Measurements from ENCODE around the gene PRR7. TPM values are rescaled to one million over a fixed set of nuclear protein-coding genes. Genes with fewer than 3 reads are reported as not detected.

PRR7 gene
- total RNA-seq, 1 donor from 2014 or later = 3.0 TPM

Other genes starting within 250 kb of the PRR7 start
- gene RAB24, start 143.1 kb upstream of the PRR7 start, total RNA-seq = 42.2 and 42.3 TPM in 2 replicates
- gene PRELID1, start 143.0 kb upstream of the PRR7 start, total RNA-seq = 187 and 190 TPM in 2 replicates
- 32.5 and 36.1 TPM in 2 replicates for gene MXD3, start 134.9 kb upstream of the PRR7 start, total RNA-seq
- 151 and 157 TPM in 2 replicates for gene LMAN2, start 95.1 kb upstream of the PRR7 start, total RNA-seq
- gene RGS14, start 88.9 kb upstream of the PRR7 start, total RNA-seq = 90.9 and 95.3 TPM in 2 replicates
- 0.32 TPM in 1 of 2 replicates, not detected in the other for gene SLC34A1, start 62.4 kb upstream of the PRR7 start, total RNA-seq
- not detected in 2 replicates for gene PFN3, start 46.2 kb upstream of the PRR7 start, total RNA-seq
- 0.22 TPM in 1 of 2 replicates, not detected in the other for gene F12, start 37.2 kb upstream of the PRR7 start, total RNA-seq
- 137 TPM in 2 replicates for gene GRK6, start 20.1 kb upstream of the PRR7 start, total RNA-seq
- gene DBN1, start 26.8 kb downstream of the PRR7 start, total RNA-seq = 6.0 and 8.7 TPM in 2 replicates
- 34.8 and 35.7 TPM in 2 replicates for gene PDLIM7, start 50.8 kb downstream of the PRR7 start, total RNA-seq
- 4.3 and 5.3 TPM in 2 replicates for gene DOK3, start 63.0 kb downstream of the PRR7 start, total RNA-seq
- 106 and 126 TPM in 2 replicates for gene DDX41, start 70.1 kb downstream of the PRR7 start, total RNA-seq
- 87.8 and 93.8 TPM in 2 replicates for gene FAM193B, start 107.7 kb downstream of the PRR7 start, total RNA-seq
- 171 and 176 TPM in 2 replicates for gene TMED9, start 145.4 kb downstream of the PRR7 start, total RNA-seq
- 21.8 and 24.7 TPM in 2 replicates for gene B4GALT7, start 153.3 kb downstream of the PRR7 start, total RNA-seq